Chondrocyte (in vitro differentiated cells): Measurements from ENCODE around the gene NOXRED1. TPM values are rescaled to one million over a fixed set of nuclear protein-coding genes. Genes with fewer than 3 reads are reported as not detected.

Experiments used
- DNase-seq: peaks from one replicate; pipeline ENCODE4 v3.0.0; 2021; ENCODE audit warnings: mixed read lengths, low spot score
- H3K27ac Mint-ChIP-seq: one replicate; pipeline ENCODE4 v1.8.0; 2021; ENCODE audit warnings: mild to moderate bottlenecking, moderate library complexity, mixed read lengths; ENCODE audit not compliant: unreplicated experiment
- H3K27me3 Mint-ChIP-seq: 2 replicates; pipeline ENCODE4 v1.8.0; 2021; ENCODE audit warnings: low read depth, mixed read lengths
- H3K36me3 Mint-ChIP-seq: 2 replicates; pipeline ENCODE4 v1.8.0; 2021; ENCODE audit warnings: low read depth, mixed read lengths
- H3K4me1 Mint-ChIP-seq: 2 replicates; pipeline ENCODE4 v1.8.0; 2021; ENCODE audit warnings: low read depth, mild to moderate bottlenecking, mixed read lengths
- H3K4me3 Mint-ChIP-seq: one replicate; pipeline ENCODE4 v1.8.0; 2021; ENCODE audit warnings: mild to moderate bottlenecking, moderate library complexity, mixed read lengths; ENCODE audit not compliant: unreplicated experiment
- H3K9me3 Mint-ChIP-seq: 2 replicates; pipeline ENCODE4 v1.8.0; 2021; ENCODE audit warnings: low read depth, mixed read lengths
- CTCF ChIP-seq: fragments of 200-600 bp; sonication (generic); IDR thresholded peaks from 2 replicates; pipeline ENCODE4 v1.5.0; 2021; ENCODE audit warnings: antibody characterized with exemption, mild to moderate bottlenecking, moderate library complexity
- total RNA-seq: library from RNA; stranded (reverse); gene quantifications from 3 replicates; pipeline ENCODE4 v1.2.1, GENCODE V29; 2021

Gene NOXRED1
- total RNA-seq, 1 donor from 2014 or later: 0.37 TPM

- H3K27ac Mint-ChIP-seq: no peak overlapping the region
- TF ChIP-seq CTCF: no peak
- no peak overlapping the region for H3K4me3 Mint-ChIP-seq
- H3K27me3 Mint-ChIP-seq: no peaks in the 10 kb centered on the region
- H3K9me3 Mint-ChIP-seq: no peaks in the 10 kb centered on the region
- no peaks in the 10 kb centered on the region for H3K4me1 Mint-ChIP-seq
- no peak for DNase-seq
- peaks cover 2% of the 10 kb centered on the region for H3K36me3 Mint-ChIP-seq
Observed at GRCh38 chr14:77359626-77360025, 63.7 kb downstream of the NOXRED1 start.

GRCh38 chr14:77356899-77357298 is 66.4 kb downstream of the NOXRED1 start:
- no peaks in the 10 kb centered on the region for H3K27me3 Mint-ChIP-seq
- H3K9me3 Mint-ChIP-seq: no peaks in the 10 kb centered on the region
- no peaks in the 10 kb centered on the region for H3K4me1 Mint-ChIP-seq
- TF ChIP-seq CTCF: no peak
- H3K4me3 Mint-ChIP-seq: no peak overlapping the region
- H3K27ac Mint-ChIP-seq: no peak overlapping the region
- DNase-seq: no peak
- no peaks in the 10 kb centered on the region for H3K36me3 Mint-ChIP-seq

GRCh38 chr14:77355811-77356210 is 67.5 kb downstream of the NOXRED1 start:
- Mint-ChIP-seq H3K27me3 (no peaks in the 10 kb centered on the region), H3K36me3 (no peaks in the 10 kb centered on the region), H3K27ac (no peak overlapping the region), H3K9me3 (no peaks in the 10 kb centered on the region), H3K4me3 (no peak overlapping the region), H3K4me1 (no peaks in the 10 kb centered on the region)
- DNase-seq: no peak
- no peak for TF ChIP-seq CTCF

GRCh38 chr14:77353469-77354141 is 69.7 kb downstream of the NOXRED1 start:
- Mint-ChIP-seq H3K27ac (no peak overlapping the region), H3K4me3 (no peak overlapping the region), H3K36me3 (peaks cover 5% of the 10 kb centered on the region), H3K27me3 (no peaks in the 10 kb centered on the region), H3K9me3 (no peaks in the 10 kb centered on the region), H3K4me1 (no peaks in the 10 kb centered on the region)
- no peak for TF ChIP-seq CTCF
- no peak for DNase-seq

GRCh38 chr14:77347751-77348150 is 75.6 kb downstream of the NOXRED1 start:
- Mint-ChIP-seq H3K36me3 (peaks cover 9% of the 10 kb centered on the region), H3K4me1 (peaks cover 4% of the 10 kb centered on the region), H3K27ac (no peak overlapping the region), H3K4me3 (no peak overlapping the region), H3K9me3 (no peaks in the 10 kb centered on the region), H3K27me3 (no peaks in the 10 kb centered on the region)
- DNase-seq: no peak
- TF ChIP-seq CTCF: no peak
